ENCODE measurements around the gene RAB3B. TPM values are rescaled to one million over a fixed set of nuclear protein-coding genes. Genes with fewer than 3 reads are reported as not detected.
A peak's percentile ranks its signal among the peaks of the same experiment; 100 is the strongest.

RAB3B gene
- total and polyA plus RNA-seq, 2 of the 4 experiments (the other 2 are of a cell fraction): 33.6 to 78.5 TPM

DNA sequence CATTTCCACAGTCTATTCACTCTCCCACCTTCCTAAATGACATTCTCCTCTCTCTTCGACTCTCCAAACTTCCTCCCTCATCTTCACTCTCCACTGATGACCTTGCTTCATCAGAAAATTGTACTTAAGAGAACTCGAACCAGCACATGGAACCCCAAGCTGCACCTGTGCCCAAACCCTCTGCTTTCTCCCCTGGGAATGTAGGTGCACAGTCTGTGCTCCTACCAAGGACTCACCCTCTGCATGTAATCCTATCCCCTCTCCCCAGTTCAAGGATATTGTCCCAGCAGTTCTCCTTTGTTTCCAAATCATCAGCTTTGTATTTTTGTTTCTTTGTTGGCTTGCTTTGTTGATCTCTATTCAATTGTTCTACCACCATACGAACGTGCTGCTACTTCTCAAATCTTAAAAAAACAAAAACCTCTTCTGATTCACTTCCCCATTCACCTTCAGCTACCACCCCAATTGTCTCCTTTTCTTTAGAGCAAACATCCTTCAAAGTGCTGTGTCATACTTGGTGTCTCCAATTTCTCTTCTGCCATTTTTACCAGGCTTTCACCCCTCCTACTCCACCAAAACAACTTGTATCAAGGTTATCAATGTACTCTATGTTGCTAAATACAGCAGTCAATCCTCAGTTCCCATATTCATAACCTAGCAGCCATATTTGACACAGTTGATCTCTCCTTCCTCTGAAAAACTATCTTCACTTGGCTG is 26.8 kb downstream of the RAB3B start:
- Histone ChIP-seq H4K91ac (ENCODE audit: insufficient read depth, low read depth, low read length) (no peak overlapping the region), H3K9me3 (ENCODE audit: control insufficient read depth, insufficient read depth, low read length) (peaks cover 2% of the 10 kb centered on the region; the same call in 1 of the 2 replicates), H3K27me3 (ENCODE audit: control insufficient read depth, insufficient read depth, low read length) (no peaks in the 10 kb centered on the region), H3K9ac (ENCODE audit: low read depth, low read length) (no peak overlapping the region), H4K8ac (ENCODE audit: low read depth in 2 of 2, low read length in 2 of 2) (peak overlapping the region in 1 of 2 experiments; percentile 77; a peak in 2 of 4 replicates), H4K20me1 (ENCODE audit: insufficient read depth, low read length) (no peaks in the 10 kb centered on the region), H4K5ac (ENCODE audit: low read depth, low read length) (peak overlapping the region; percentile 57; the same call in 1 of the 2 replicates), H3K9me1 (ENCODE audit: insufficient read depth, low read length) (peaks cover 8% of the 10 kb centered on the region), H2BK15ac (ENCODE audit: low read depth, low read length) (peak overlapping the region; percentile 41; the same call in 1 of the 3 replicates), H3K18ac (ENCODE audit: low read depth, low read length) (peak overlapping the region; percentile 46; the same call in 1 of the 2 replicates), H2BK5ac (ENCODE audit: low read depth, low read length, poor library complexity, severe bottlenecking) (peak overlapping the region; percentile 85), H2AFZ (replicated peaks; ENCODE audit: low read length, poor library complexity) (no peak overlapping the region), H2AK5ac (ENCODE audit: low read depth, low read length) (peak overlapping the region; percentile 75), H3K56ac (ENCODE audit: extremely low read depth, insufficient read depth, low read length) (no peak overlapping the region), H3K4me1 (ENCODE audit: control insufficient read depth, insufficient read depth, low read length) (peaks cover 9% of the 10 kb centered on the region), H2BK120ac (ENCODE audit: low read depth, low read length) (peak overlapping the region; percentile 22; the same call in 1 of the 2 replicates), H3K79me1 (ENCODE audit: low read depth in 1 of 2, low read length in 2 of 2) (peaks cover 57 to 84% of the 10 kb centered on the region in 2 experiments), H3K36me3 (ENCODE audit: control insufficient read depth, insufficient read depth, low read length) (peaks cover 18% of the 10 kb centered on the region), H3K4ac (ENCODE audit: low read depth, low read length) (peak overlapping the region; percentile 37; the same call in 1 of the 2 replicates), H2AK9ac (replicated peaks; ENCODE audit: low read depth, low read length, poor library complexity) (no peak overlapping the region), H3K23ac (ENCODE audit: low read depth, low read length) (peak overlapping the region; percentile 80; the same call in 1 of the 2 replicates), H3K4me3 (ENCODE audit: insufficient read depth, low read depth, low read length) (no peak overlapping the region), H2BK20ac (ENCODE audit: low read depth, low read length) (no peak overlapping the region), H3K27ac (ENCODE audit: insufficient read depth, low read length) (no peak overlapping the region), H3K4me2 (ENCODE audit: low read depth, low read length) (no peak overlapping the region), H3K14ac (replicated peaks; ENCODE audit: low read depth, low read length) (peak overlapping the region; percentile 40)
- CTCF ChIA-PET: no interaction called here
- 84 to 100% methylated on average over 1 to 4 of the region's 4 CpGs for WGBS, 2 experiments (ENCODE audit: extremely low coverage in 2 of 2, insufficient read length in 1 of 2)
- TF ChIP-seq NFE2L2 (IDR thresholded peaks at IDR 0.05; ENCODE audit: low read depth, low read length): peak; percentile 48; the same call in 1 of the 2 replicates
- no peak for TF ChIP-seq BHLHE40 (IDR thresholded peaks at IDR 0.05; ENCODE audit: low read depth, low read length)
- no peak for TF ChIP-seq CTCF (conservative IDR thresholded peaks at IDR 0.05; ENCODE audit: low read depth, low read length)
- TF ChIP-seq RCOR1 (IDR thresholded peaks at IDR 0.05; ENCODE audit: insufficient replicate concordance, low read length): no peak
- TF ChIP-seq, protein P1, sequence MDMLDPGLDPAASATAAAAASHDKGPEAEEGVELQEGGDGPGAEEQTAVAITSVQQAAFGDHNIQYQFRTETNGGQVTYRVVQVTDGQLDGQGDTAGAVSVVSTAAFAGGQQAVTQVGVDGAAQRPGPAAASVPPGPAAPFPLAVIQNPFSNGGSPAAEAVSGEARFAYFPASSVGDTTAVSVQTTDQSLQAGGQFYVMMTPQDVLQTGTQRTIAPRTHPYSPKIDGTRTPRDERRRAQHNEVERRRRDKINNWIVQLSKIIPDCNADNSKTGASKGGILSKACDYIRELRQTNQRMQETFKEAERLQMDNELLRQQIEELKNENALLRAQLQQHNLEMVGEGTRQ (IDR thresholded peaks at IDR 0.05; ENCODE audit: low read depth, low read length): no peak
- in situ Hi-C loops (cut with MboI; ENCODE audit: low sequenced_read_pairs): no loop called here
- no TSS peak for BruUV-seq (replicated peaks)
- ATAC-seq (ENCODE audit: low read depth): no peak
- POLR2A ChIA-PET (ENCODE audit: unreplicated experiment): no interaction called here
- no peak for DNase-seq
- dilution Hi-C loops (cut with HindIII; ENCODE audit: low sequenced_read_pairs, unreplicated experiment): no loop called here
- intact Hi-C loops (cut with micrococcal nuclease): no loop called here

Data from IMR-90 (cell line).